Activated B cell treated with CpG ODN at 0.5 μM for 24 hours (primary cell): ENCODE data around the gene DNAJC11. TPM values are rescaled to one million over a fixed set of nuclear protein-coding genes. Genes with fewer than 3 reads are reported as not detected.

ENCODE experiments used
- ATAC-seq: fragments of 200-7000 bp; cut with Tn5 transposase; one replicate; pipeline ENCODE4 v1.10.0; 2021; ENCODE audit warnings: low read depth, mild to moderate bottlenecking, moderate library complexity
- CTCF ChIA-PET: fragments of 350-600 bp; sonication (Branson Sonifier 250); formaldehyde crosslinking; loops from one replicate; lab custom pipeline; 2021; ENCODE audit warnings: antibody characterized with exemption; lab: Charles Lee
- POLR2A ChIA-PET: fragments of 350-600 bp; sonication (Branson Sonifier 250); formaldehyde crosslinking; loops from one replicate; lab custom pipeline; 2021; ENCODE audit warnings: antibody characterized with exemption; lab: Charles Lee
- DNase-seq: peaks from one replicate; pipeline ENCODE4 v3.0.0; 2022
- H3K27ac Mint-ChIP-seq: one replicate; pipeline ENCODE4 v1.8.0; 2020; ENCODE audit warnings: mixed read lengths
- H3K27me3 Mint-ChIP-seq: one replicate; pipeline ENCODE4 v1.8.0; 2021; ENCODE audit warnings: mixed read lengths
- H3K36me3 Mint-ChIP-seq: one replicate; pipeline ENCODE4 v1.8.0; 2021; ENCODE audit warnings: low read depth, mixed read lengths
- H3K4me1 Mint-ChIP-seq: one replicate; pipeline ENCODE4 v1.8.0; 2021; ENCODE audit warnings: mixed read lengths
- H3K4me3 Mint-ChIP-seq: one replicate; pipeline ENCODE4 v1.8.0; 2020; ENCODE audit warnings: mild to moderate bottlenecking, mixed read lengths
- H3K9me3 Mint-ChIP-seq: one replicate; pipeline ENCODE4 v1.8.0; 2020; ENCODE audit warnings: mixed read lengths
- intact Hi-C: fragments of 100-400 bp; cut with micrococcal nuclease; formaldehyde crosslinking; loops from one replicate; pipeline ENCODE4 v1.15.1; 2024
- total RNA-seq: library from RNA; stranded (reverse); gene quantifications from 2 replicates; pipeline ENCODE4 v1.2.3, GENCODE V29; 2022
- TF ChIP-seq, protein P1 (sequence below): fragments of 200-600 bp; IDR thresholded peaks from one replicate; pipeline ENCODE4 v1.8.0; 2022; ENCODE audit warnings: antibody characterized with exemption, mild to moderate bottlenecking

Gene DNAJC11
- total RNA-seq, 1 donor from 2014 or later = 65.6 TPM

DNA sequence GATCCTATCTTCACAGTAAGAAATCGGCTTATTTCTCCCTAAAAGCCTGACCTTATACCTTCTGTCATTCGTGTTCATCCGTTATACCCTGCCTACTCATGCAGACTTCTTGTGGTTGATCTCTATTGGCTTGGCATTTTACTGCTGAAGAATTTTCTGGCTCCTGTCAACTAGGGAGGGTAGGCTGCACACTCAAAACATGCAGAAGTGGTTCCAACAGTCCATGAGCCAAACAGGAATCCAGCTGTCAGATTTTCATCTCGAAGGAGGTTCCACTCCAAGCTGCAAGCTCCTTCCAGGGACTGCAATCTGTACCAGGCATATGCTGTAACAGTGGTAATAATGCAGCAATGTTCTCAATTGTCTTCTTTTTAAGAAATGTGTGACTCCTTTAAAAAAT, 10.1 kb downstream of the DNAJC11 start:
- H3K27me3 Mint-ChIP-seq = no peaks in the 10 kb centered on the region
- H3K9me3 Mint-ChIP-seq = no peaks in the 10 kb centered on the region
- ChIA-PET POLR2A (no interaction called here), CTCF (no interaction called here)
- peaks cover 5% of the 10 kb centered on the region for H3K4me1 Mint-ChIP-seq
- TF ChIP-seq, protein P1, sequence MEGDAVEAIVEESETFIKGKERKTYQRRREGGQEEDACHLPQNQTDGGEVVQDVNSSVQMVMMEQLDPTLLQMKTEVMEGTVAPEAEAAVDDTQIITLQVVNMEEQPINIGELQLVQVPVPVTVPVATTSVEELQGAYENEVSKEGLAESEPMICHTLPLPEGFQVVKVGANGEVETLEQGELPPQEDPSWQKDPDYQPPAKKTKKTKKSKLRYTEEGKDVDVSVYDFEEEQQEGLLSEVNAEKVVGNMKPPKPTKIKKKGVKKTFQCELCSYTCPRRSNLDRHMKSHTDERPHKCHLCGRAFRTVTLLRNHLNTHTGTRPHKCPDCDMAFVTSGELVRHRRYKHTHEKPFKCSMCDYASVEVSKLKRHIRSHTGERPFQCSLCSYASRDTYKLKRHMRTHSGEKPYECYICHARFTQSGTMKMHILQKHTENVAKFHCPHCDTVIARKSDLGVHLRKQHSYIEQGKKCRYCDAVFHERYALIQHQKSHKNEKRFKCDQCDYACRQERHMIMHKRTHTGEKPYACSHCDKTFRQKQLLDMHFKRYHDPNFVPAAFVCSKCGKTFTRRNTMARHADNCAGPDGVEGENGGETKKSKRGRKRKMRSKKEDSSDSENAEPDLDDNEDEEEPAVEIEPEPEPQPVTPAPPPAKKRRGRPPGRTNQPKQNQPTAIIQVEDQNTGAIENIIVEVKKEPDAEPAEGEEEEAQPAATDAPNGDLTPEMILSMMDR = no peak
- ATAC-seq (no peak), DNase-seq (no peak)
- no peak overlapping the region for H3K4me3 Mint-ChIP-seq
- H3K36me3 Mint-ChIP-seq = peaks cover 7% of the 10 kb centered on the region
- intact Hi-C loops = no loop called here
- H3K27ac Mint-ChIP-seq = no peak overlapping the region

DNA sequence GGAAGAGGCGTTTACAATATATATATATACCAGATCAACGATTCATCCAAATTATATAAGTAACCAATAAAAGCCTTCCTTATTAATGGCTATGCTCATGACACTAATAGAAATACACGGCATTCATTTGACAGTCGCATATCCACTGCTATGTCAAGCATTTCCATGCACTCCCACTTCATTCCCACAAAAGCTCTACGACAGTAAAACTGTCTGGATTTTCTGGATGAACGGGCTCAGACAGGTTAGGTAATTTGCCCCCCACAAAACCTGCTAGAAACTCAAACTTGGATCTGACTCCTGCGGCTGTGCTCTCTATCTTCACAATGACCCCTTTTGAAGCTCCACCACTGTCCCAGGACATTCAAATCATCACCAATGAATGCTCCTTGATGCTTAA, 11.4 kb downstream of the DNAJC11 start:
- intact Hi-C loops = no loop called here
- TF ChIP-seq, protein P1 = no peak
- DNase-seq = no peak
- Mint-ChIP-seq H3K36me3 (peaks cover 7% of the 10 kb centered on the region), H3K27ac (no peak overlapping the region), H3K27me3 (no peaks in the 10 kb centered on the region), H3K9me3 (no peaks in the 10 kb centered on the region), H3K4me1 (peaks cover 5% of the 10 kb centered on the region), H3K4me3 (no peak overlapping the region)
- ATAC-seq = no peak
- ChIA-PET POLR2A (no interaction called here), CTCF (no interaction called here)

DNA sequence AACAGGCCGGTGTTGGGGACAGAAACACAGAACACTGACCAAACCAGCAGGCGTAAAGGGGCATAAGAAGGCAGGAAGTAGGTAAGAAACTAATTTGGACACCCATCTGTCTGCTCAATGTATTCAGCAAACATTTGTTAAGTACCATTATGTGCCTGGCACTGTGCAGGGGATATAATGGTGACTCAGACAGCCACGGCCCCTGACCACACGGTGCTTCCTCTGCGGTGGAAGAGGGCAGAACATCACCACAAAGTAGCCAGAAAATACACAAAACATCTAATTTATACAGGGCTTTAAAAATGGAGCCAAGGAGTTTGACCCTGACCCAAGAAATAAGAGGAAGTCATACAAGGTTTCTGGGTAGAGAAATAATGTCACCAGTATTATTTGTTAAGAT, 12.9 kb downstream of the DNAJC11 start:
- Mint-ChIP-seq H3K27me3 (no peaks in the 10 kb centered on the region), H3K27ac (no peak overlapping the region), H3K9me3 (no peaks in the 10 kb centered on the region), H3K36me3 (peaks cover 6% of the 10 kb centered on the region), H3K4me3 (no peak overlapping the region), H3K4me1 (peaks cover 5% of the 10 kb centered on the region)
- CTCF ChIA-PET = no interaction called here
- POLR2A ChIA-PET = no interaction called here
- DNase-seq (no peak), ATAC-seq (no peak)
- intact Hi-C loops = no loop called here
- TF ChIP-seq, protein P1 = no peak

DNA sequence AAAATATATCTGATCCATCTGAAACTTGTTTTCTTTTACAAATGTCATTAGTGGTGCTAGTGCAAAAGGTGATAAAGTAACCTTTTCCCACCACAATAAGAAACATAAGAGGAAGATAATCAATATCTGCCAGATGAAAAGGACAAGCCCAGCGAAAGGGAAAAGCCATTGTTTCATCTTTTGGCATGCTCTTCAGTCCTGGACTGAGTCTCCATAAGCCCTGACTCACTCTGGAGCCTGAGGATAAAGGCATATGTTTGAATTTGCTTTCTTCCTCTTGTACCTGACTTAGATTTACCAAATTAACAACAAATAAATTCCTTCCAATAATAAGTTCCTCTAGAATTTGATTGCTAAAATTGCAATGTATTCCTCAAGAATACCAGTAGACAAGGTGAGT, 13.6 kb downstream of the DNAJC11 start:
- CTCF ChIA-PET = no interaction called here
- intact Hi-C loops = no loop called here
- TF ChIP-seq, protein P1 = no peak

DNA sequence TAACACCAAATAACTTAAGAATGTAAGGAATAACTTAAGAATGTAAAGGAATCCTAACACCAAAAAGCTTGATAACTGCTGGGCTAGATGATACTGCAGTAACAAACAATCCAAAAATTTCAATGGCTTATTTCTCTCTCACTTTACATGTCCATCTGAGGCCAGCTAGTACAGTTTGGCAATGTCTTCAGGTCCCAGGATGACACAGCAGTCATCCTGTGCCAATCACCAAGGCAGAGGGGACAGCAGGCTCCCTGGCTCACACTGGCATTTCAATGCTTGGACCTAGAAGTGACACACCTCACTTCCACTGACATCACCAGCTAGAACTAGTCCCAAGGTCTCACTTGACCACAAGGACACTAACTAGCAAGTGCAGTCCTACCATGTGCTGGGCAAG, 15.3 kb downstream of the DNAJC11 start:
- no peak overlapping the region for H3K27ac Mint-ChIP-seq
- POLR2A ChIA-PET = no interaction called here
- intact Hi-C loops = no loop called here
- H3K9me3 Mint-ChIP-seq = no peaks in the 10 kb centered on the region
- peaks cover 7% of the 10 kb centered on the region for H3K36me3 Mint-ChIP-seq
- TF ChIP-seq, protein P1 = no peak
- ATAC-seq (no peak), DNase-seq (no peak)
- no peaks in the 10 kb centered on the region for H3K4me1 Mint-ChIP-seq
- CTCF ChIA-PET = no interaction called here
- no peak overlapping the region for H3K4me3 Mint-ChIP-seq
- H3K27me3 Mint-ChIP-seq = no peaks in the 10 kb centered on the region

More for the DNA sequence above, 13.6 kb downstream of the DNAJC11 start:
- Mint-ChIP-seq H3K27ac (no peak overlapping the region), H3K4me1 (peaks cover 5% of the 10 kb centered on the region), H3K9me3 (no peaks in the 10 kb centered on the region), H3K4me3 (no peak overlapping the region), H3K27me3 (no peaks in the 10 kb centered on the region), H3K36me3 (peaks cover 10% of the 10 kb centered on the region)
- ATAC-seq (no peak), DNase-seq (no peak)
- POLR2A ChIA-PET = no interaction called here
